Upper lobe of left lung (tissue), 4 donors: ENCODE results near the gene SLC22A1.

Source experiments
- CTCF ChIP-seq, 6 experiments: fragments of 450-650 bp in 4 of 6; fragments of 200-600 bp in 2 of 6; sonication (generic) in 2 of 6; IDR thresholded peaks; one replicate each; pipeline ENCODE4 v1.5.1; 2016 to 2019; ENCODE audit warnings: antibody characterized with exemption in 6 of 6
- POLR2A ChIP-seq, 4 donors: fragments of 450-650 bp; IDR thresholded peaks; one replicate each; pipeline ENCODE4 v1.5.1; 2016 to 2017; ENCODE audit warnings: antibody characterized with exemption in 4 of 4, mild to moderate bottlenecking in 2 of 4

GRCh38 chr6:160198606-160199211 is 77.1 kb downstream of the SLC22A1 start:
- TF ChIP-seq POLR2A (IDR thresholded peaks at IDR 0.05), result no peak
- TF ChIP-seq CTCF (IDR thresholded peaks at IDR 0.05), result no peak
